Activated effector memory CD4-positive, alpha-beta T cell treated with anti-CD3 and anti-CD28 coated beads, Interleukin-2, amount 50 U/mL, for 16 hours (primary cell): ENCODE data around the gene CAMTA1.

Experiments
- DNase-seq: peaks from one replicate; pipeline ENCODE4 v3.0.0-alpha.2; 2020

CAMTA1 gene

GRCh38 chr1:7573481-7573880 lies 788.2 kb downstream of the CAMTA1 start:
- DNase-seq, result no peak

GRCh38 chr1:7574121-7575040 lies 789.1 kb downstream of the CAMTA1 start:
- DNase-seq, result no peak

- DNase-seq, result no peak
Observed at GRCh38 chr1:7575041-7575400, 789.8 kb downstream of the CAMTA1 start.

- DNase-seq, result peak; percentile 24
Observed at GRCh38 chr1:7576946-7577657, 791.8 kb downstream of the CAMTA1 start.

GRCh38 chr1:7578206-7578605 lies 793.0 kb downstream of the CAMTA1 start:
- DNase-seq, result peak; percentile 53

- peak; percentile 51 for DNase-seq
Observed at GRCh38 chr1:7579016-7579415, 793.8 kb downstream of the CAMTA1 start.

GRCh38 chr1:7579831-7580804 lies 794.9 kb downstream of the CAMTA1 start:
- DNase-seq, result peak; percentile 54

GRCh38 chr1:7580923-7581753 lies 795.9 kb downstream of the CAMTA1 start:
- peak; percentile 34 for DNase-seq

GRCh38 chr1:7581754-7582459 lies 796.7 kb downstream of the CAMTA1 start:
- DNase-seq, result no peak

- no peak for DNase-seq
Observed at GRCh38 chr1:7582460-7582972, 797.3 kb downstream of the CAMTA1 start.

- DNase-seq, result peak; percentile 46
Observed at GRCh38 chr1:7583291-7584096, 798.2 kb downstream of the CAMTA1 start.

GRCh38 chr1:7584157-7584556 lies 798.9 kb downstream of the CAMTA1 start:
- DNase-seq, result peak; percentile 44

GRCh38 chr1:7584643-7585042 lies 799.4 kb downstream of the CAMTA1 start:
- no peak for DNase-seq

- peak; percentile 42 for DNase-seq
Observed at GRCh38 chr1:7585216-7585907, 800.1 kb downstream of the CAMTA1 start.

- peak; percentile 60 for DNase-seq
Observed at GRCh38 chr1:7586031-7586941, 801.0 kb downstream of the CAMTA1 start.

GRCh38 chr1:7587108-7587772 lies 802.0 kb downstream of the CAMTA1 start:
- no peak for DNase-seq

GRCh38 chr1:7587773-7588456 lies 802.7 kb downstream of the CAMTA1 start:
- peak; percentile 50 for DNase-seq
